Adrenal gland (tissue), 12 donors: Measurements from ENCODE around the gene GNG2. TPM values are rescaled to one million over a fixed set of nuclear protein-coding genes. Genes with fewer than 3 reads are reported as not detected.

ENCODE experiments used
- DNase-seq, 7 donors: peaks; one replicate each; pipeline ENCODE4 v3.0.0-alpha.2; 2019 to 2020
- H3K27ac ChIP-seq, 5 donors: fragments of 200-600 bp; sonication (generic) in 4 of 5; 1 replicate in 3 of 5; 2 replicates in 2 of 5; pipeline versions ENCODE4 v1.5.1 to v1.8.0; 2016 to 2020; ENCODE audit warnings: mild to moderate bottlenecking in 1 of 5
- H3K27me3 ChIP-seq: fragments of 200-600 bp; 2 replicates; pipeline ENCODE4 v1.8.0; 2021
- H3K36me3 ChIP-seq, 2 donors: fragments of 200-600 bp; replicated peaks in 1 of 2; 1 replicate in 1 of 2; 2 replicates in 1 of 2; pipeline versions ENCODE4 v1.5.1 to v1.8.0; 2018 to 2022
- H3K4me1 ChIP-seq, 2 donors: fragments of 200-600 bp; replicated peaks in 1 of 2; 1 replicate in 1 of 2; 2 replicates in 1 of 2; pipeline versions ENCODE4 v1.5.1 to v1.8.0; 2018 to 2021
- H3K4me3 ChIP-seq, 4 donors: fragments of 200-600 bp; sonication (generic) in 3 of 4; one replicate each; pipeline ENCODE4 v1.5.1; 2016 to 2018
- H3K9me3 ChIP-seq, 3 donors: fragments of 200-600 bp; sonication (generic) in 1 of 3; replicated peaks in 1 of 3; 1 replicate in 2 of 3; 2 replicates in 1 of 3; pipeline versions ENCODE4 v1.5.1 to v1.8.0; 2016 to 2021
- POLR2A ChIP-seq, 2 donors: fragments of 450-650 bp; IDR thresholded peaks; one replicate each; pipeline ENCODE4 v1.6.1; 2017; ENCODE audit warnings: antibody characterized with exemption in 2 of 2, mild to moderate bottlenecking in 2 of 2, moderate library complexity in 1 of 2
- WGBS, 4 donors: extraction: QIAGEN DNeasy Blood & Tissue Kit in 2 of 4; methylation state at CpG; one replicate each; pipeline versions ENCODE4 v1.1.5 to v1.1.7; 2013 to 2017; 5-methylcytosine and 5-hydroxymethylcytosine counted together
- intact Hi-C, 2 donors: fragments of 100-400 bp; cut with DNase I; formaldehyde crosslinking; loops; one replicate each; pipeline versions ENCODE4 v1.14.1 to v1.15.0; 2022 to 2023
- polyA plus RNA-seq, 3 donors: library from polyadenylated mRNA; stranded (reverse); fragments of 200-250 nt in 2 of 3; fragments of 350-450 nt in 1 of 3; fragmentation: Illumina TruSeq in 1 of 3; extraction: RNeasy Lipid Tissue Mini Kit (QIAGEN cat#74804) in 1 of 3; gene quantifications; one replicate each; pipeline ENCODE4 v1.2.3, GENCODE V29; 2013 to 2014
- total RNA-seq, 9 donors: library from RNA; depleted of rRNA in 4 of 9; stranded (reverse); fragments of >200 nt in 4 of 9; fragments of 120-200 nt in 1 of 9; fragmentation: NEBNext Ultra II Directional in 1 of 9; extraction: Animal tissue kit (Norgen Biotek cat#: 25700) in 1 of 9; gene quantifications; one replicate each; pipeline versions ENCODE4 v1.1.0 to v1.2.4, GENCODE V29; 2013 to 2023
- TF ChIP-seq, protein P1 (sequence below), 6 experiments: fragments of 450-650 bp in 4 of 6; fragments of 200-600 bp in 2 of 6; sonication (generic) in 1 of 6; IDR thresholded peaks; 1 replicate in 5 of 6; 2 replicates in 1 of 6; pipeline versions ENCODE4 v1.5.1 to v1.8.0; 2016 to 2021; ENCODE audit warnings: antibody characterized with exemption in 6 of 6, mild to moderate bottlenecking in 2 of 6, moderate library complexity in 1 of 6
- donor health status: healthy with polysubstance abuse.
- donor health status: Bipolar disorder and iron deficiency.
- donor health status: DM: yes; HTN: yes; CAD: no.
- donor health status: DM: no; HTN: no; CAD: no.
- donor health status: DM: no; HTN: no; CAD: no.
- donor health status: DM: yes; HTN: yes; CAD: no.

The GNG2 gene
- total and polyA plus RNA-seq, 12 donors: 6.7 to 61.4 (median 20.7) TPM

DNA sequence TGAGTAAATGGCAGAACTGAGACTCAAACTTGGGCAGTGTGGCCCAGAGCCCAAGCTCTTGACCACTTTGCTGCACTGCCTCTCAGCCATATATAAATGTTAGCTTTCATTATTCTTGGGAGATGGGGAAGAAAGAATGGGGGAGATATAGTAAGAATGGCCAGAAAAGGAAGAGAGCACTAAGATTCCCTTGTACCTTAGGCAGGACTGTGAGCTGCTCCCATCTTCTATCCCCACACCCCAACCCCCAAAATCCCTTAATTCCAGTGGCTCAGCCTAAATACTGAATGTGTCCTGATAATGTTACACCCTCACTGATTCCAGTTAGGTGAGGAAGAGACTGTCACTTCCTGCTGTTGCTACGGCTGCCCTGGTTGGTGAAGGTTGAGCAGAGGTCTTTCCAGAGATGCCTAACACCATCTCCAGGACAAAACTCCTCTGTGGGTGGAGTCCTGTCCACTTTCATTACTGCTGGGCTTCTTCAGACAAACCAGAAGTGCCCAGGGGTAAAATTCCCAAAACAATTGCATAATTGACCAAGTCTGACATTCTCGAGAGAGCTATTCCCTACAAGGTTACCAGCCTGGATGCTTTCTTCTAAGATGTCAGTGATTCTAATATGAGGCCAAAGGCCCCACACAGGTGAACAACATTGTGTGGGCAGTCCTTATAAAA is 51.8 kb downstream of the GNG2 start:
- WGBS, 4 donors: 74 to 93% (median 86%) methylated on average over 2 of the region's 2 CpGs
- DNase-seq: no peak
- no peak overlapping the region for H3K27ac ChIP-seq
- peaks cover 0 to 23% of the 10 kb centered on the region in 2 donors for H3K4me1 ChIP-seq
- H3K9me3 ChIP-seq: no peaks in the 10 kb centered on the region
- TF ChIP-seq, protein P1, sequence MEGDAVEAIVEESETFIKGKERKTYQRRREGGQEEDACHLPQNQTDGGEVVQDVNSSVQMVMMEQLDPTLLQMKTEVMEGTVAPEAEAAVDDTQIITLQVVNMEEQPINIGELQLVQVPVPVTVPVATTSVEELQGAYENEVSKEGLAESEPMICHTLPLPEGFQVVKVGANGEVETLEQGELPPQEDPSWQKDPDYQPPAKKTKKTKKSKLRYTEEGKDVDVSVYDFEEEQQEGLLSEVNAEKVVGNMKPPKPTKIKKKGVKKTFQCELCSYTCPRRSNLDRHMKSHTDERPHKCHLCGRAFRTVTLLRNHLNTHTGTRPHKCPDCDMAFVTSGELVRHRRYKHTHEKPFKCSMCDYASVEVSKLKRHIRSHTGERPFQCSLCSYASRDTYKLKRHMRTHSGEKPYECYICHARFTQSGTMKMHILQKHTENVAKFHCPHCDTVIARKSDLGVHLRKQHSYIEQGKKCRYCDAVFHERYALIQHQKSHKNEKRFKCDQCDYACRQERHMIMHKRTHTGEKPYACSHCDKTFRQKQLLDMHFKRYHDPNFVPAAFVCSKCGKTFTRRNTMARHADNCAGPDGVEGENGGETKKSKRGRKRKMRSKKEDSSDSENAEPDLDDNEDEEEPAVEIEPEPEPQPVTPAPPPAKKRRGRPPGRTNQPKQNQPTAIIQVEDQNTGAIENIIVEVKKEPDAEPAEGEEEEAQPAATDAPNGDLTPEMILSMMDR (IDR thresholded peaks at IDR 0.05): no peak
- TF ChIP-seq POLR2A (IDR thresholded peaks at IDR 0.05): no peak
- H3K36me3 ChIP-seq: no peaks in the 10 kb centered on the region
- H3K4me3 ChIP-seq: no peak overlapping the region
- H3K27me3 ChIP-seq: no peaks in the 10 kb centered on the region
- intact Hi-C loops: no loop called here

DNA sequence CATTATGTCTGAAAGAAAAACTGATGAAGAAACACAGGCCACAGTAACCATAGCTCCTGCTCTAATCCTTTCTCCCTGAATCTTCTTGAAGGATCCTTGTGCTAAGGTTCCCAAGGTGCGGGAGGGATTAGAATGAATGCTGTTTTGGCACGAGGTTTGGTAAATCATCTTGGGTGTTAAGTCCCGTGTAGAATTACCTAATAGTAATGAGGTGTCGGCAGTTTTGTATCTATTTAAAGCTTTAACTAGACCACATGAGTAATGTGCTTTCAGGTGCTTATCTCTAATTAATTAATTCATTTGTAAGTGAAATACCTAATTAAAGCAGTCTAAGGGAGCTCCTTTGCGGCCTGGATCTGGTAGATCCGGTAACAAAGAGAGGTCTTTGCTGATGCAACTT is 53.9 kb downstream of the GNG2 start:
- Histone ChIP-seq H3K36me3 (no peaks in the 10 kb centered on the region), H3K27me3 (no peaks in the 10 kb centered on the region), H3K4me3 (no peak overlapping the region), H3K27ac (no peak overlapping the region), H3K9me3 (no peaks in the 10 kb centered on the region), H3K4me1 (peaks cover 0 to 23% of the 10 kb centered on the region in 2 donors)
- intact Hi-C loops: no loop called here
- WGBS, 4 donors: 66 to 75% (median 71%) methylated on average over 6 of the region's 6 CpGs
- no peak for DNase-seq
- TF ChIP-seq, protein P1 (IDR thresholded peaks at IDR 0.05): no peak
- TF ChIP-seq POLR2A (IDR thresholded peaks at IDR 0.05): no peak

DNA sequence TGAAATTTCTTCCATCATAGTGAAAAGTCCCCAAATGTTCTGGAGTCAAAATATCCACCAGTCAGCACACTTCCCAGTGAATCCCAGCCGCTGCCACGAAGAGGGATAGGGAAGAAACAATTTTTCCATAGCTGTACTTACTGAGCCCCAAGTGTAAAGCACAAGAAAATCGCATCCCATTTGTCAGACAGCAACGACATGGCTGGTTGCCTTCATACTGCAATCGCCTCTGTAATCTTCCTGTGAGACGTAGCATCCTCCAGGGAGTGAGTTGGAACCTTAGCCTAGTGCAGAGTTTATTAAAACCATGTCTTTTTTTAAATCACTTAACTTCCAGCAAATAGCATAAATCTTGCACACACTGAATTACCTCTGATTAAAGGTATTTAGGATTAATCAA is 56.8 kb downstream of the GNG2 start:
- no peak for DNase-seq
- no peaks in the 10 kb centered on the region for H3K27me3 ChIP-seq
- H3K4me3 ChIP-seq: no peak overlapping the region
- no peaks in the 10 kb centered on the region for H3K36me3 ChIP-seq
- no peak for TF ChIP-seq POLR2A (IDR thresholded peaks at IDR 0.05)
- TF ChIP-seq, protein P1 (IDR thresholded peaks at IDR 0.05): no peak
- intact Hi-C loops: no loop called here
- H3K4me1 ChIP-seq: peaks cover 0 to 23% of the 10 kb centered on the region in 2 donors
- H3K27ac ChIP-seq: no peak overlapping the region
- 90 to 94% (median 92%) methylated on average over 6 of the region's 6 CpGs for WGBS, 4 donors
- no peaks in the 10 kb centered on the region for H3K9me3 ChIP-seq

DNA sequence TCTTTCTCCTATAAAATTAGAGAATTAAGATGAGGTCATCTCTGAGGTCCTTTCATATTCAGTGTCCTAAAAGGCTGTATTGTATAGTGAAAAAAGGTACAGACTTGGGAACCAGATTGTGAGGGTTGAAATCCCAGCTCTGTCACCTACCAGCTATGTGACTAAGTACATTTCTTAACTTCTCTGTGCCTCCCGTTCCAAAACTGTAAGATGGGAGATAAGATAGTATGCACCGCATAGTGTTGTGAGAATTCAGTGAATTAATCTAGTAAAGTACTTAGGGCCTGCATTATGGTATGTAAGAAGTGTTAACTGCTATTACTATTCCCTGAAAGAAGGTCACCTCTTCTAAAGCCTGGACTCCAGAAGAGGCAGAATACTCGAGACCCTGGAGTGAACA is 60.6 kb downstream of the GNG2 start:
- TF ChIP-seq, protein P1 (IDR thresholded peaks at IDR 0.05): no peak
- no peak for TF ChIP-seq POLR2A (IDR thresholded peaks at IDR 0.05)
- DNase-seq: no peak
- WGBS, 4 donors: 66 to 80% (median 77%) methylated on average over 3 of the region's 3 CpGs
- no peaks in the 10 kb centered on the region for H3K27me3 ChIP-seq
- H3K9me3 ChIP-seq: no peaks in the 10 kb centered on the region
- H3K4me1 ChIP-seq: peaks cover 0 to 6% of the 10 kb centered on the region in 2 donors
- no peak overlapping the region for H3K4me3 ChIP-seq
- intact Hi-C loops: no loop called here
- no peaks in the 10 kb centered on the region for H3K36me3 ChIP-seq
- H3K27ac ChIP-seq: no peak overlapping the region
